ENCODE results near the gene POU2AF1. TPM values are rescaled to one million over a fixed set of nuclear protein-coding genes. Genes with fewer than 3 reads are reported as not detected.

The POU2AF1 gene
- total and polyA plus RNA-seq, 2 of the 8 experiments (the other 6 are each of a cell fraction or from before 2014, with no cell fraction given), result not detected

- TF ChIP-seq RAD21 (IDR thresholded peaks at IDR 0.05 in 1 of 2, conservative IDR thresholded peaks at IDR 0.05 in 1 of 2; ENCODE audit: low read depth in 2 of 2, low read length in 2 of 2) (peak; percentile 99), CHD2 (IDR thresholded peaks at IDR 0.05; ENCODE audit: low read length) (0 out of 2 replicates have a peak, but pooled peaks have one; percentile 20), BACH1 (IDR thresholded peaks at IDR 0.05; ENCODE audit: low read length) (peak; percentile 99), HDAC2 (IDR thresholded peaks at IDR 0.05; ENCODE audit: borderline replicate concordance in 1 of 2, low read depth in 2 of 2, low read length in 2 of 2) (no peak), SP1 (IDR thresholded peaks at IDR 0.05; ENCODE audit: low read depth, low read length) (no peak), SIN3A (conservative IDR thresholded peaks at IDR 0.05 in 1 of 2, IDR thresholded peaks at IDR 0.05 in 1 of 2; ENCODE audit: low read depth in 1 of 2, low read length in 2 of 2) (no peak)
Measured at GRCh38 chr11:111422494-111423249, 43.6 kb upstream of the POU2AF1 start (continued).

Measured in H1 (cell line).